H1 (cell line): ENCODE data around the gene VPS41. TPM values are rescaled to one million over a fixed set of nuclear protein-coding genes. Genes with fewer than 3 reads are reported as not detected.
"Not testable (repeated sequence)": the region's sequence is repeated elsewhere in the genome, so short reads cannot be mapped to it uniquely, and the experiment has no call there.

ENCODE experiments used
- CTCF ChIA-PET: fragments of 300-600 bp; sonication (Branson Sonifier 250); formaldehyde crosslinking; loops from one replicate; lab custom pipeline; 2021; ENCODE audit not compliant: partially characterized antibody; lab: Charles Lee
- POLR2A ChIA-PET: fragments of 300-600 bp; sonication (Branson Sonifier 250); formaldehyde crosslinking; loops from one replicate; lab custom pipeline; 2021; ENCODE audit warnings: inconsistent platforms; ENCODE audit not compliant: partially characterized antibody; lab: Charles Lee
- DNase-seq, 2 experiments: peaks; one replicate each; pipeline versions ENCODE4 v3.0.0 to v3.0.0-alpha.2; 2010 to 2022; ENCODE audit warnings: low spot score in 2 of 2, low read depth in 1 of 2, mixed read lengths in 1 of 2
- FAIRE-seq: peaks from 2 replicates; lab custom pipeline; 2011; peaks lifted over from hg19 to GRCh38; lab: Jason Lieb, UNC
- H2AFZ ChIP-seq: 2 replicates; pipeline ENCODE4 v1.8.1; 2012; ENCODE audit warnings: low read length, inconsistent platforms
- H2AK5ac ChIP-seq: 2 replicates; pipeline ENCODE4 v1.6.1; 2013; ENCODE audit warnings: low read depth, low read length
- H2BK120ac ChIP-seq: replicated peaks from 2 replicates; pipeline ENCODE3; 2013; ENCODE audit warnings: low read depth, low read length, inconsistent platforms
- H2BK12ac ChIP-seq: 2 replicates; pipeline ENCODE4 v1.6.1; 2013; ENCODE audit warnings: low read depth, low read length
- H2BK15ac ChIP-seq: 2 replicates; pipeline ENCODE4 v1.6.1; 2013; ENCODE audit warnings: low read length
- H2BK20ac ChIP-seq: 2 replicates; pipeline ENCODE4 v1.6.1; 2013; ENCODE audit warnings: low read length
- H2BK5ac ChIP-seq: 2 replicates; pipeline ENCODE4 v1.6.1; 2013; ENCODE audit warnings: low read depth, low read length
- H3K14ac ChIP-seq: 2 replicates; pipeline ENCODE4 v1.6.1; 2013; ENCODE audit warnings: inconsistent platforms; ENCODE audit not compliant: insufficient read length
- H3K18ac ChIP-seq: 2 replicates; pipeline ENCODE4 v1.6.1; 2013; ENCODE audit warnings: low read length; ENCODE audit errors: extremely low read depth
- H3K23ac ChIP-seq: 2 replicates; pipeline ENCODE4 v1.6.1; 2013; ENCODE audit warnings: inconsistent platforms; ENCODE audit not compliant: insufficient read length
- H3K23me2 ChIP-seq: 2 replicates; pipeline ENCODE4 v1.6.1; 2013; ENCODE audit warnings: low read depth, low read length
- H3K27ac ChIP-seq: 2 replicates; pipeline ENCODE4 v1.6.1; 2011; ENCODE audit warnings: low read depth, low read length, inconsistent platforms
- H3K27me3 ChIP-seq, 4 experiments: replicated peaks in 1 of 4; 1 replicate in 1 of 4; 2 replicates in 3 of 4; pipeline versions ENCODE4 v1.6.1 to v1.8.1; 2011 to 2013; ENCODE audit warnings: low read length in 3 of 4, mild to moderate bottlenecking in 3 of 4, inconsistent platforms in 2 of 4, mixed read lengths in 2 of 4, moderate library complexity in 1 of 4; ENCODE audit not compliant: control insufficient read depth in 3 of 4, insufficient read depth in 3 of 4; ENCODE audit errors: extremely low read depth in 1 of 4
- H3K36me3 ChIP-seq, 4 experiments: 2 replicates each; pipeline versions ENCODE4 v1.6.1 to v1.8.1; 2011 to 2013; ENCODE audit warnings: mild to moderate bottlenecking in 4 of 4, low read length in 3 of 4, moderate library complexity in 2 of 4, control low read depth in 1 of 4, inconsistent platforms in 1 of 4; ENCODE audit not compliant: insufficient read depth in 4 of 4, control insufficient read depth in 2 of 4
- H3K4ac ChIP-seq: replicated peaks from 2 replicates; pipeline ENCODE3; 2013; ENCODE audit warnings: low read length, low read depth, mixed read lengths, inconsistent platforms; ENCODE audit not compliant: insufficient read length
- H3K4me1 ChIP-seq, 4 experiments: replicated peaks in 1 of 4; 1 replicate in 1 of 4; 2 replicates in 3 of 4; pipeline versions ENCODE4 v1.6.1 to v1.8.1; 2011 to 2013; ENCODE audit warnings: low read length in 3 of 4, inconsistent platforms in 2 of 4, mixed read lengths in 1 of 4; ENCODE audit not compliant: insufficient read depth in 4 of 4, control insufficient read depth in 3 of 4
- H3K4me2 ChIP-seq, 2 experiments: 2 replicates each; pipeline versions ENCODE4 v1.6.1 to v1.8.1; 2011 to 2013; ENCODE audit warnings: low read depth in 2 of 2, low read length in 2 of 2, control low read depth in 1 of 2, inconsistent platforms in 1 of 2, mild to moderate bottlenecking in 1 of 2; ENCODE audit not compliant: insufficient read depth in 1 of 2
- H3K4me3 ChIP-seq, 4 experiments: fragments of 200-600, 300-600 bp in 1 of 4; sonication (generic), shearing (Covaris generic), sonication (Bioruptor Twin) in 1 of 4; 2 replicates each; pipeline versions ENCODE4 v1.5.1 to v1.8.1; 2011 to 2016; ENCODE audit warnings: low read length in 4 of 4, low read depth in 3 of 4, control low read depth in 2 of 4, inconsistent platforms in 2 of 4, mild to moderate bottlenecking in 2 of 4, mixed read lengths in 1 of 4, moderate library complexity in 1 of 4; ENCODE audit not compliant: insufficient read depth in 2 of 4; ENCODE audit errors: extremely low read depth in 1 of 4
- H3K56ac ChIP-seq: replicated peaks from 2 replicates; pipeline ENCODE3; 2013; ENCODE audit warnings: low read depth, mild to moderate bottlenecking, mixed read lengths, low read length, inconsistent platforms; ENCODE audit not compliant: insufficient read length
- H3K79me1 ChIP-seq: 2 replicates; pipeline ENCODE4 v1.6.1; 2013; ENCODE audit warnings: low read depth, low read length, control low read depth
- H3K79me2 ChIP-seq, 2 experiments: 2 replicates each; pipeline versions ENCODE4 v1.6.1 to v1.8.1; 2012 to 2013; ENCODE audit warnings: low read length in 2 of 2, mild to moderate bottlenecking in 2 of 2, inconsistent platforms in 1 of 2; ENCODE audit not compliant: insufficient read depth in 2 of 2, control insufficient read depth in 1 of 2
- H3K9ac ChIP-seq, 4 experiments: replicated peaks in 1 of 4; 1 replicate in 1 of 4; 2 replicates in 3 of 4; pipeline versions ENCODE4 v1.6.1 to v1.8.1; 2011 to 2013; ENCODE audit warnings: low read depth in 3 of 4, low read length in 3 of 4, control low read depth in 2 of 4, mild to moderate bottlenecking in 2 of 4, moderate library complexity in 2 of 4, inconsistent platforms in 1 of 4; ENCODE audit errors: extremely low read depth in 1 of 4
- H3K9me3 ChIP-seq, 2 experiments: 2 replicates each; pipeline versions ENCODE4 v1.6.1 to v1.8.1; 2012 to 2013; ENCODE audit warnings: mild to moderate bottlenecking in 2 of 2, moderate library complexity in 2 of 2, control low read depth in 1 of 2, inconsistent platforms in 1 of 2, low read depth in 1 of 2, low read length in 1 of 2, mixed read lengths in 1 of 2; ENCODE audit not compliant: insufficient read depth in 2 of 2
- H4K20me1 ChIP-seq, 2 experiments: replicated peaks in 1 of 2; 2 replicates each; pipeline versions ENCODE3 to v1.8.1; 2011 to 2013; ENCODE audit warnings: inconsistent platforms in 2 of 2, low read length in 2 of 2, mild to moderate bottlenecking in 1 of 2; ENCODE audit not compliant: insufficient read depth in 2 of 2, control insufficient read depth in 1 of 2
- H4K5ac ChIP-seq: 2 replicates; pipeline ENCODE4 v1.6.1; 2013; ENCODE audit warnings: low read length, low read depth, mixed read lengths, inconsistent platforms; ENCODE audit not compliant: insufficient read length
- H4K8ac ChIP-seq: 2 replicates; pipeline ENCODE4 v1.8.0; 2013; ENCODE audit warnings: mild to moderate bottlenecking, moderate library complexity, low read length, inconsistent platforms; ENCODE audit not compliant: insufficient read depth; ENCODE audit errors: extremely low read depth
- H4K91ac ChIP-seq: replicated peaks from 2 replicates; pipeline ENCODE3; 2013; ENCODE audit warnings: low read length, mixed read lengths, inconsistent platforms; ENCODE audit not compliant: insufficient read length
- WGBS, 2 experiments: shearing (Covaris generic) in 1 of 2; methylation state at CpG; one replicate each; pipeline versions ENCODE4 v1.1.6 to v1.1.7; 2013 to 2015; ENCODE audit warnings: low lambda C conversion rate in 2 of 2, mixed read lengths in 2 of 2, inconsistent platforms in 1 of 2, low coverage in 1 of 2, missing lambda C conversion rate in 1 of 2; ENCODE audit not compliant: insufficient replicate concordance in 2 of 2, insufficient coverage in 1 of 2, insufficient read length in 1 of 2; ENCODE audit errors: extremely low coverage in 1 of 2, missing lambda C conversion rate in 1 of 2; 5-methylcytosine and 5-hydroxymethylcytosine counted together
- polyA plus RNA-seq, 7 experiments: library from polyadenylated mRNA; depleted of rRNA in 3 of 7; stranded (reverse) in 5 of 7; unstranded in 2 of 7; fragments of >200 nt in 5 of 7; fragments of 200-250 nt in 2 of 7; gene quantifications; 1 replicate in 5 of 7; 2 replicates in 1 of 7; 4 replicates in 1 of 7; pipeline versions ENCODE4 v1.2.1 to v1.2.3, GENCODE V29; 2011 to 2013; ENCODE audit warnings: missing spikeins in 2 of 7, mixed read lengths in 2 of 7
- total RNA-seq: library from RNA; stranded (reverse); fragmentation: NEBNext Ultra II Directional; extraction: Animal tissue kit (Norgen Biotek cat#: 25700); gene quantifications from 2 replicates; pipeline ENCODE4 v1.2.1, GENCODE V29; 2021

VPS41 gene
- total and polyA plus RNA-seq, 2 of the 8 experiments (the other 6 are each of a cell fraction or from before 2014, with no cell fraction given): 10.7 to 63.3 TPM

DNA sequence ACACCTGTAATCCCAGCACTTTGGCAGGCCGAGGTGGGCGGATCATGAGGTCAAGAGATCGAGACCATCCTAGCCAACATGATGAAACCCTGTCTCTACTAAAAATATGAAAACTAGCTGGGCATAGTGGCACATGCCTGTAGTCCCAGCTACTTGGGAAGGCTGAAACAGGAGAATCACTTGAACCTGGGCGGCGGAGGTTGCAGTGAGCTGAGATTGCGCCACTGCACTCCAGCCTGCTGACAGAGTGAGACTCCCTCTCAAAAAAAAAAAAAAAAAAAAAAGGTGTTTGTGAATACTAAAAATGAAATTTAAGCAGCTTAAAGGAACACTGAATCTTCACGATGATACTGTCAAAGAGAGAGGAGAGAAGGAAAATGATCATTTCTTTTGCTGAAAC, 54.0 kb downstream of the VPS41 start:
- H4K5ac ChIP-seq, H3K27me3 ChIP-seq, H2BK120ac ChIP-seq, H2BK12ac ChIP-seq, H3K23me2 ChIP-seq, H4K91ac ChIP-seq, H3K4me2 ChIP-seq, H3K23ac ChIP-seq, H3K79me2 ChIP-seq, H3K4me3 ChIP-seq, H3K18ac ChIP-seq, H3K27ac ChIP-seq, H3K4ac ChIP-seq, H2BK5ac ChIP-seq, H3K79me1 ChIP-seq, H2AK5ac ChIP-seq, DNase-seq, H3K36me3 ChIP-seq, H4K8ac ChIP-seq, H3K9ac ChIP-seq, H3K4me1 ChIP-seq, FAIRE-seq, H2BK20ac ChIP-seq, H3K14ac ChIP-seq, H3K9me3 ChIP-seq, H2BK15ac ChIP-seq, H2AFZ ChIP-seq, H4K20me1 ChIP-seq, H3K56ac ChIP-seq: not testable (repeated sequence)
- POLR2A ChIA-PET: interaction anchor here (1.3 kb wide), 1 partner anchor 12 kb away, joined by 3 read pairs; no protein-coding TSS in a partner anchor
- CTCF ChIA-PET: interaction anchor here (1.2 to 1.3 kb wide), 2 partner anchors 13 to 26 kb away, joined by 3 to 4 read pairs; no protein-coding TSS in a partner anchor
- 91% methylated on average over 6 of the region's 7 CpGs; no CpG with 5 or more reads in 1 of the 2 experiments for WGBS, 2 experiments
